IMR-90 (cell line): ENCODE results near the gene TREH.
A peak's percentile ranks its signal among the peaks of the same experiment; 100 is the strongest.

Experiments
- POLR2A ChIP-seq: IDR thresholded peaks from 2 replicates; pipeline ENCODE4 v1.6.1; 2012; ENCODE audit warnings: mild to moderate bottlenecking, low read depth, low read length
- TF ChIP-seq, protein P1 (sequence below): conservative IDR thresholded peaks from 2 replicates; pipeline ENCODE4 v1.5.1; 2012; ENCODE audit warnings: mild to moderate bottlenecking, low read depth, low read length, improper control_type of control experiment
- TF ChIP-seq, protein P2 (sequence below): fragments of 150-350 bp; IDR thresholded peaks from 2 replicates; pipeline ENCODE4 v1.6.1; 2017; ENCODE audit warnings: mild to moderate bottlenecking, antibody characterized with exemption, low read length, low read depth

DNA sequence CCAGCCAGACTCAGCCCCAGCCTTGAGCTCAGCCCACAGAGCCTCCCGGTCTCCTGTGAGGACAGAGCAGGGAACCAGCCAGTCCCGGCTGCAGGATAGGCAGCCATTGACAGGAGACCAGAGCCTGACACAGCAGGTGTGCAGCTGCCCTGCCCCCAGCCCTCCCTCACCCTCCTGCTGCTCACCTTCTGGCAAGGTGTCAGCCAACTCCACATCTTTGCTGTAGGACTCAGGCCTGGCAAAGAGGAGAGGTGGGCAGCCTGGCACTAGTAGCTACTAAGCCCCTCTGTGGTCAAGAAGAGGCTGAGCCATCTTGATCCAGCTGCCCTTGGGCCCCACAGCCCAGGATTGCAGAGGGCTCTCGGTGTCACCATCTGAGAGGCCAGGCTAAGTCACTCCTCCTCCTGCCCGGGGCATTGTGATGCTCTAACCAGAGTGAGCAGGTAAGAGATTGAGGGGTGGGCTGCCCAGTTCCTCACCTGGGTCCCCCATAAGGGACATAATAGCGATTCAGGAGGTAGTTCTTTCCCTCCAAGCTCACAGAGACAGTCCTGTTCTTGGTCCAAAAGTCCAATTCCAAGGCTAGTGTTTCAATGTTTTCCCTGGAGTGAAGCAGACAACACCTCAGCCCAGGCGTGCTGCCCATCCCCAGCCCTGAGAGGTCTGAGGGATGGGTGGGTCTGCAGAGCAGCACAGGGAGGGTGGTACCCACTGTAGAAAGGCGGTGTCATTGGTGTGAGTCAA lies 18.6 kb downstream of the TREH start:
- TF ChIP-seq, protein P1, sequence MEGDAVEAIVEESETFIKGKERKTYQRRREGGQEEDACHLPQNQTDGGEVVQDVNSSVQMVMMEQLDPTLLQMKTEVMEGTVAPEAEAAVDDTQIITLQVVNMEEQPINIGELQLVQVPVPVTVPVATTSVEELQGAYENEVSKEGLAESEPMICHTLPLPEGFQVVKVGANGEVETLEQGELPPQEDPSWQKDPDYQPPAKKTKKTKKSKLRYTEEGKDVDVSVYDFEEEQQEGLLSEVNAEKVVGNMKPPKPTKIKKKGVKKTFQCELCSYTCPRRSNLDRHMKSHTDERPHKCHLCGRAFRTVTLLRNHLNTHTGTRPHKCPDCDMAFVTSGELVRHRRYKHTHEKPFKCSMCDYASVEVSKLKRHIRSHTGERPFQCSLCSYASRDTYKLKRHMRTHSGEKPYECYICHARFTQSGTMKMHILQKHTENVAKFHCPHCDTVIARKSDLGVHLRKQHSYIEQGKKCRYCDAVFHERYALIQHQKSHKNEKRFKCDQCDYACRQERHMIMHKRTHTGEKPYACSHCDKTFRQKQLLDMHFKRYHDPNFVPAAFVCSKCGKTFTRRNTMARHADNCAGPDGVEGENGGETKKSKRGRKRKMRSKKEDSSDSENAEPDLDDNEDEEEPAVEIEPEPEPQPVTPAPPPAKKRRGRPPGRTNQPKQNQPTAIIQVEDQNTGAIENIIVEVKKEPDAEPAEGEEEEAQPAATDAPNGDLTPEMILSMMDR: no peak
- TF ChIP-seq POLR2A: 0 out of 2 replicates have a peak, but pooled peaks have one; percentile 3
- TF ChIP-seq, protein P2, sequence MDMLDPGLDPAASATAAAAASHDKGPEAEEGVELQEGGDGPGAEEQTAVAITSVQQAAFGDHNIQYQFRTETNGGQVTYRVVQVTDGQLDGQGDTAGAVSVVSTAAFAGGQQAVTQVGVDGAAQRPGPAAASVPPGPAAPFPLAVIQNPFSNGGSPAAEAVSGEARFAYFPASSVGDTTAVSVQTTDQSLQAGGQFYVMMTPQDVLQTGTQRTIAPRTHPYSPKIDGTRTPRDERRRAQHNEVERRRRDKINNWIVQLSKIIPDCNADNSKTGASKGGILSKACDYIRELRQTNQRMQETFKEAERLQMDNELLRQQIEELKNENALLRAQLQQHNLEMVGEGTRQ: no peak
